GM19193 (cell line): ENCODE data around the gene CADPS.

Experiments
- POLR2A ChIP-seq: IDR thresholded peaks from 4 replicates; pipeline ENCODE4 v1.6.1; 2011; ENCODE audit not compliant: insufficient read depth, insufficient read length; ENCODE audit errors: extremely low read depth

Gene CADPS

DNA sequence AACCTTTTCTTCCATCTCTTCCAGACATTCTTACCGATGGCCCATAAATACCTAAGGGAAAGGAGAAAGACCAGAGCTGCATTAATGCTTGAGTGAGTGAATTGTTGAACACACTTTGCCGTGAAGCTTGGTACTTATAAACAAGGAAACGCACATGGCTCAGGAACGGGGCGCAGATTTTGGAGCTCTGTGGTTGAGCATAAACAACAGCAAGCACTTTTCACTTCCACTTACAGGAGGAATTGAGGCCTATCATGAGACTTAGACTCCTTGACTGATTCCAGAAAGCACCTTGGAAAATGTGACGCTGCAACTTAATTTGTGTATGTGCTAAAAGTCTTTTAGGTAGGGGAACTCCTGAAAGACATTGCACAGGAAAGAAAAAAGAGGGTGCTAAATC is 304.3 kb downstream of the CADPS start:
- TF ChIP-seq POLR2A = no peak

DNA sequence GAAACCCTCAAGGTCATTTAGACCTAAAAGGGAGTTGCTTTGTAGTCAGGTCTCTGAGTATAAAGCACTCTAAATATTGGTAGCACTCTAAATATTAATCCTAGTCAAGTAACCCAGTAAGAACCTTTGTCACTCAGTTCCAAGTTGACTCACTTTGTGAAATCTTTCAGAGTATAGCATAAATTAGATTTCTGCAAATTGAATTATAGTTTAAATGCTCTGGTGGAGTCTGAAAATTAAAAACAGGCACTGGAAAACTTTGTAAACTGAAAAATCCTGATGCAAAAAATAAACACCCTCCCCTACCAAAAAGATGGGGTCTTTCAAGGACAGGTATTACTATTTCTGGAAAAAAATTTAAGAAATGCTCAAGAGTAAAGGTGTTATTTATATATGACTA is 305.6 kb downstream of the CADPS start:
- TF ChIP-seq POLR2A = no peak

GRCh38 chr3:62567097-62568021 is 307.9 kb downstream of the CADPS start:
- no peak for TF ChIP-seq POLR2A

DNA sequence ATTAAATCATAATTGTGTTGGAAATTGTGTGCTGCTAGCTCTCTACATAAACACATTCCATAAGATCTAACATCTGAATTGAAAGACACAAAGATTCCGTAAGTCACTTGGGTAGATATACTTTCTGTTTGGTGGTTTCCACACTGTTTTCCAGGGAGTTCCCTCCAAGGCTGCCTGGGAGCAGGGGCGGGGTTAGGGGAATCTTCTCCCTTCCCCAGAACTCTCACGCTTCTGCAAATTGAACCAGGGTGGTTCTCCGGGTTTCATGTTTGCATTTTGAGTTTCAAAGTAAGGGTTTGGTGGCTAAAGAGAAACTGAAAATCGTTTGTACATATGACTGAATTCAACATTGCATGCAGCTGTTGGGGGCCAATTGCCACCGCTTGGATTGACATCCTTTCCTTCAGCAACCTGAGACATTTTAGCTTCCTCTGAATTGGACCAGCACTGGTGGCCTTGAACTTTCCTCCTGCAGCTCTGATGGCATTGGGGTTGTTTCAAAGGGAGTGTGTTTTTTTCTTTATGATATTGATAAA is 309.1 kb downstream of the CADPS start:
- TF ChIP-seq POLR2A = no peak

GRCh38 chr3:62562596-62562995 is 312.6 kb downstream of the CADPS start:
- no peak for TF ChIP-seq POLR2A

DNA sequence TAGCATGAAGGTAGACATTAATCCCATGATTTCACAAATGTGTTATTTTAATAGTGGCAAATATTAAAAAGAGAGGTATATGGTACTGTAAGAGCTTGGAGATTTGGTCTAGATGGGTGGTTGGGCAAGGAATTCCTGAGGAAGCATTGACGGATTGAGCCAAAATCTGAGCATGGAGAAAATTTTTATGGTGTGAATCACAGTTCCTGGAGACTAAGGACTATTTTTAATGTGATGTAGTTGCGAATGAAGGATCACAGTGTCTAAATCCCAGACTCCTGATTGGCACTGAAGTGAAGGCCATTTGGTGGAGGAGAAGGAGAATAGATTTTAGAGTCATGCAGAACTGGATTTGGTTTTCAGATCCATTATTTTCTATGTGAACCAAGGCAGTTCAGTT is 313.2 kb downstream of the CADPS start:
- no peak for TF ChIP-seq POLR2A

DNA sequence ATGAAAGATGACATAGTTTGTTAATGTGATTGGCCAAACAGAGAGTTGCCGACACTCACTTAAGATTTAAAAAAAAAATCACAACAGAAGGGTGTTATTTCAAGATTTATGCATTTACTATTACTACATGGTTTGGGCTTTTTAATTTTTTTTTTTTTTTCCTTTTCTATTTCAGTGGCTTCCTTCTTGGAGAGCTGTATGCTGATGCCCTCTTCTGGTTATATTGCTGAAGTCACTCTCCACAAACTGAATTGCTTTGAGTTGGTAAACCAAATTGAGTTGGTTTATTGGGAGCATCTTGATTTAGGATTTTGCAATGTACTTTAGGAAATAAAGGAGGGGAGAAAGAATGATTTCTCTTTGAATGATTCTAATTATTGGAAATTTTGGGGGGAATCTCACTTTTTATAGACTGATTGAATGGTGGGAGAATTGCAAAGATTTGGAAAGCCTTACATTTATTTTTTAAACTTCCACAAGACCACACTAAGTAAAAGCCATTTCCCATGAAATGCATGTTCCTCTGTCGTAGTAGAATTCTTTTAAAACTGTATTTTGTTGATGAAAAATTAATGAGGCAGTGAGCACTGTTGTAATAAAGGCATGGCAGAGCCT is 315.3 kb downstream of the CADPS start:
- no peak for TF ChIP-seq POLR2A

- no peak for TF ChIP-seq POLR2A
Observed at GRCh38 chr3:62558549-62559112, 316.6 kb downstream of the CADPS start.

DNA sequence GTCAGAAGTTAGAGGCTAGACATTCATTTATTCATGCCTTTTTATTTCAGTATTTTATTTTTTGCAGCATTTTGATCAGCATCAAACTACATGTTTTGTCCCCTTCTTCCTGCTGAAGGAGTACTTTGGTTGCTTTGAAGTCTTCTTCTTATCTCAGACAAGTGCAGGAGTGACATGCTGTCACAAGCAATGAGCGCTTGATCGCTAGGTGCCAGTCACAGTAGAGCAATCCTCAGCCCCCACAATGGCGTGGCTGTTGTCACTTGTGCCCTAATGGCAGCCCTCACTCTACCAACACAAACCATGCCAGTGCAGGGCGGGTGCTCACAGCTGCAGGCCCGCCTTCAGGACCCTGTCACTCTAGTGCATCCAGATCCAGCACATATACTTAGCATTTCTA is 317.2 kb downstream of the CADPS start:
- TF ChIP-seq POLR2A = no peak

DNA sequence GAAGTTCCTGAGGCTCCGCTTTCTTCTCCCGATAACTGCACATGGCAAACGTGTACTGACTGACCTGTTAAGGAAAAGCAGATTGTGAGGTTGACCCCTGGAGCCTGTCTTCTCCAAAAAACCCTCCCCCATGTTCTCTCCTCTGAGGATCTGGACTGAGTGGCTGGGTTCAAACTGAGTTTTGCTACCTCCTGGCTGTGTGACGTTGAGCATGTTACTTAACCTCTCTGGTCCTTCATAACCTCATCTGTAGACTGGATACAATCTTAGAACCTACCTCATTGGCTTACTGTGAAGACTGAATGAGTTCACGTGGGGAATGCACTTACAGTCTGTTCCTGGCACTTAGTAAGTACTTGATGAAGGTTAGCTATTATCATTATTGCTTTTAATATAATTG is 317.8 kb downstream of the CADPS start:
- no peak for TF ChIP-seq POLR2A

GRCh38 chr3:62556121-62556815 is 318.9 kb downstream of the CADPS start:
- TF ChIP-seq POLR2A = no peak

DNA sequence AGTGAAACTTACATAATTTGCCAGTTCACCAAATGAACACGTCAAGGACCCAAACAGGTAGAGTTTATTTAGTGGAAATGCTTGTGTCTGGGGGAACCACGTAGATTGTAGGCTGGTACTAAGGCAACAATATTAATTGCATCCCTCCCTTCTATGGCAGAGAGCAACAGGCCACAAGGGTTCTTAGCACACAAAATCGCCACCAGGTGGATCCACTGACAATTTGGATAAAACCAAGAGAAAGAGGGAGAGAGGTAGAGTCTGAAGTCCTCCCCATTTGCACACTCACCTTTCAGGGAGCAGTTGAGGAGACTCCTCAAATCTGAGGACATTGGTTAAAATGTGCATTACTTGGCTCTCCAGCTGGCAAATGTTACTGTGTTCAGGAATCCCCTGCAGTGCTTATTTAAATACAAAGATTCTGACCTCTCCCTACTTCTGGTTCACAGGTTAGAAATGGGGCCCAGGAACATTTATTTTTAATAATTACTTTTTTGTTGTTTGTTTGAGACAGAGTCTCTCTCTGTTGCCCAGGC is 320.9 kb downstream of the CADPS start:
- no peak for TF ChIP-seq POLR2A

- TF ChIP-seq POLR2A = no peak
Observed at GRCh38 chr3:62553811-62554210, 321.4 kb downstream of the CADPS start.

GRCh38 chr3:62551556-62551955 is 323.7 kb downstream of the CADPS start:
- no peak for TF ChIP-seq POLR2A

GRCh38 chr3:62550439-62550838 is 324.8 kb downstream of the CADPS start:
- TF ChIP-seq POLR2A = no peak
